Measurements from ENCODE around the gene EHF.

EHF gene

DNA sequence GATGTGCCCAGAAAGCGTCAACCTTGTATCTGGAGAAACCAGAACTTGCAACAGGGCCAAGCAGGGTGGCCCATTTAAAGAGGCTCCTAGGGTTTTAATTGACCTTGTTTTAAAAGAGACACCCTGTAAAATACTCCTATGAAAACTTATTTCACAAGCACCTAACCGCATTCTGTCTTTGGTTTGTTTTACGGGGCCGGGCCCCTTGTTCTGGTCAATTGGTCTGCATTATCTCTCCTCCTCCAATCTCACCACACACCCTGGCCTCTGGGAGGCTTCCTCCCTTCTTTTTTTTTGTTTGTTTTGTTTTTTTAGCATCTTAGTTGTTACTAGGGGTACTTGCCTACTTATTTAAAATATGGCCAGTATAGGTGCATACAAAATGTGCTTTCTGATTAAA, 4.7 kb downstream of the EHF start:
- Histone ChIP-seq H3K36me3 (ENCODE audit: insufficient read depth, low read length) (no peaks in the 10 kb centered on the region), H3K4me3 (no peak overlapping the region), H3K9ac (ENCODE audit: insufficient read length) (no peak overlapping the region), H3K9me3 (ENCODE audit: low read depth, low read length) (no peaks in the 10 kb centered on the region), H3K27ac (no peak overlapping the region)
- no peak for DNase-seq (ENCODE audit: low read depth, low spot score)
- no peak for TF ChIP-seq FOXP2 (optimal IDR thresholded peaks at IDR 0.05; ENCODE audit: control extremely low read depth, extremely low read length, insufficient read depth)
- no peak for TF ChIP-seq EZH2 (IDR thresholded peaks at IDR 0.05)
- TF ChIP-seq POLR2AphosphoS5 (IDR thresholded peaks at IDR 0.05; ENCODE audit: borderline replicate concordance, low read depth, low read length): no peak

- no peak for DNase-seq (ENCODE audit: low read depth, low spot score)
- H3K4me3 ChIP-seq: no peak overlapping the region
- TF ChIP-seq EZH2 (IDR thresholded peaks at IDR 0.05) (no peak), FOXP2 (optimal IDR thresholded peaks at IDR 0.05; ENCODE audit: control extremely low read depth, extremely low read length, insufficient read depth) (no peak), POLR2AphosphoS5 (IDR thresholded peaks at IDR 0.05; ENCODE audit: borderline replicate concordance, low read depth, low read length) (no peak)
- H3K9ac ChIP-seq (ENCODE audit: insufficient read length): no peak overlapping the region
- H3K9me3 ChIP-seq (ENCODE audit: low read depth, low read length): no peaks in the 10 kb centered on the region
- H3K36me3 ChIP-seq (ENCODE audit: insufficient read depth, low read length): no peaks in the 10 kb centered on the region
- no peak overlapping the region for H3K27ac ChIP-seq
Measured at GRCh38 chr11:34626393-34626792, 5.5 kb downstream of the EHF start.

GRCh38 chr11:34627197-34627596, 6.3 kb downstream of the EHF start:
- Histone ChIP-seq H3K9ac (ENCODE audit: insufficient read length) (no peak overlapping the region), H3K4me3 (no peak overlapping the region), H3K27ac (no peak overlapping the region), H3K36me3 (ENCODE audit: insufficient read depth, low read length) (no peaks in the 10 kb centered on the region), H3K9me3 (ENCODE audit: low read depth, low read length) (no peaks in the 10 kb centered on the region)
- DNase-seq (ENCODE audit: low read depth, low spot score): no peak
- TF ChIP-seq EZH2 (IDR thresholded peaks at IDR 0.05): no peak
- TF ChIP-seq POLR2AphosphoS5 (IDR thresholded peaks at IDR 0.05; ENCODE audit: borderline replicate concordance, low read depth, low read length): no peak
- no peak for TF ChIP-seq FOXP2 (optimal IDR thresholded peaks at IDR 0.05; ENCODE audit: control extremely low read depth, extremely low read length, insufficient read depth)

- TF ChIP-seq FOXP2 (optimal IDR thresholded peaks at IDR 0.05; ENCODE audit: control extremely low read depth, extremely low read length, insufficient read depth): no peak
- TF ChIP-seq POLR2AphosphoS5 (IDR thresholded peaks at IDR 0.05; ENCODE audit: borderline replicate concordance, low read depth, low read length): no peak
- TF ChIP-seq EZH2 (IDR thresholded peaks at IDR 0.05): no peak
- Histone ChIP-seq H3K36me3 (ENCODE audit: insufficient read depth, low read length) (no peaks in the 10 kb centered on the region), H3K27ac (no peak overlapping the region), H3K9me3 (ENCODE audit: low read depth, low read length) (no peaks in the 10 kb centered on the region), H3K4me3 (no peak overlapping the region), H3K9ac (ENCODE audit: insufficient read length) (no peak overlapping the region)
- DNase-seq (ENCODE audit: low read depth, low spot score): no peak
Measured at GRCh38 chr11:34629711-34630110, 8.8 kb downstream of the EHF start.

DNA sequence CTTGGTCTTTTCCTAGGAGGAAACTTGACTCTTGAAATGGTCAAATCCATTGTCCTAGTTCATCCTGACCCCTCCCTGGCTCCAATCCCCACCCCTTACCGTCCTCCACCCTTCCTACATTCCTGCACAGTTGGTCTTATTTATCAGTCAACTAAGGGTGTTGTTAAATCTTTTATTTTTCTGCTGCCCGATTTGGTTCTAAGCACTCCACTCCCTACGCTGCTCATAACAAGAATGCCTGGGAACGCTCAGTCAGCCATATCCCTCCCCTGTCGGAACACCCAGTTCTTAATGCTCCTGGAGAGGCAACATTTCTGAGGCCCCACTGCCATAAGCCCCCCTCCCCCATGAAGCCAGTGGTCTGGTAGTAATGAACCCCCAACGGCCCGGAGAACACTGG, 9.7 kb downstream of the EHF start:
- Histone ChIP-seq H3K36me3 (ENCODE audit: insufficient read depth, low read length) (no peaks in the 10 kb centered on the region), H3K9me3 (ENCODE audit: low read depth, low read length) (no peaks in the 10 kb centered on the region), H3K27ac (no peak overlapping the region), H3K9ac (ENCODE audit: insufficient read length) (no peak overlapping the region), H3K4me3 (no peak overlapping the region)
- TF ChIP-seq FOXP2 (optimal IDR thresholded peaks at IDR 0.05; ENCODE audit: control extremely low read depth, extremely low read length, insufficient read depth) (no peak), POLR2AphosphoS5 (IDR thresholded peaks at IDR 0.05; ENCODE audit: borderline replicate concordance, low read depth, low read length) (no peak), EZH2 (IDR thresholded peaks at IDR 0.05) (no peak)
- no peak for DNase-seq (ENCODE audit: low read depth, low spot score)

GRCh38 chr11:34631297-34631696, 10.4 kb downstream of the EHF start:
- H3K36me3 ChIP-seq (ENCODE audit: insufficient read depth, low read length): no peaks in the 10 kb centered on the region
- H3K4me3 ChIP-seq: no peak overlapping the region
- H3K9ac ChIP-seq (ENCODE audit: insufficient read length): no peak overlapping the region
- H3K27ac ChIP-seq: no peak overlapping the region
- TF ChIP-seq EZH2 (IDR thresholded peaks at IDR 0.05) (no peak), FOXP2 (optimal IDR thresholded peaks at IDR 0.05; ENCODE audit: control extremely low read depth, extremely low read length, insufficient read depth) (no peak), POLR2AphosphoS5 (IDR thresholded peaks at IDR 0.05; ENCODE audit: borderline replicate concordance, low read depth, low read length) (no peak)
- no peak for DNase-seq (ENCODE audit: low read depth, low spot score)
- no peaks in the 10 kb centered on the region for H3K9me3 ChIP-seq (ENCODE audit: low read depth, low read length)

DNA sequence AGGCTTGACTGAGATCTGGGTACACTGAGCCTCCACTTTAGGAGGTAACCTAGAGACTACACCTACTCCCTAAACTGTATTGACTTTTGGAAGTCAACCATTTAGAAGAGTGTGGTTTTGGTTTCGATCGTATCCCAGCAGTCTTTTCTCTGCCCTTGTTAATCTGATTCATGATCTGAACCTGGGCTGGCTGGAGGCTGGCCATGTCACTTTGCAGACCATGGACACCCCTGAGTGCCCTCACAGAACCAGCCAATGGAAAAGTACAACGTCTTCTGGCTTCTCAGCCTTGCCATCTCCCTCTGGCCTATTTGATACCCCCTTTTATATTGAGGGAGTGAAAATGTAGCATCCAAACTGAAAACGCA, 10.8 kb downstream of the EHF start:
- DNase-seq (ENCODE audit: low read depth, low spot score): no peak
- H3K9me3 ChIP-seq (ENCODE audit: low read depth, low read length): no peaks in the 10 kb centered on the region
- TF ChIP-seq POLR2AphosphoS5 (IDR thresholded peaks at IDR 0.05; ENCODE audit: borderline replicate concordance, low read depth, low read length) (no peak), FOXP2 (optimal IDR thresholded peaks at IDR 0.05; ENCODE audit: control extremely low read depth, extremely low read length, insufficient read depth) (no peak), EZH2 (IDR thresholded peaks at IDR 0.05) (no peak)
- H3K9ac ChIP-seq (ENCODE audit: insufficient read length): no peak overlapping the region
- no peaks in the 10 kb centered on the region for H3K36me3 ChIP-seq (ENCODE audit: insufficient read depth, low read length)
- H3K27ac ChIP-seq: no peak overlapping the region
- H3K4me3 ChIP-seq: no peak overlapping the region

- H3K9me3 ChIP-seq (ENCODE audit: low read depth, low read length): no peaks in the 10 kb centered on the region
- no peak overlapping the region for H3K9ac ChIP-seq (ENCODE audit: insufficient read length)
- no peaks in the 10 kb centered on the region for H3K36me3 ChIP-seq (ENCODE audit: insufficient read depth, low read length)
- TF ChIP-seq FOXP2 (optimal IDR thresholded peaks at IDR 0.05; ENCODE audit: control extremely low read depth, extremely low read length, insufficient read depth) (no peak), EZH2 (IDR thresholded peaks at IDR 0.05) (no peak)
- no peak overlapping the region for H3K4me3 ChIP-seq
- H3K27ac ChIP-seq: no peak overlapping the region
- no peak for DNase-seq (ENCODE audit: low read depth, low spot score)
Measured at GRCh38 chr11:34632105-34632791, 11.4 kb downstream of the EHF start.

GRCh38 chr11:34633640-34633989, 12.7 kb downstream of the EHF start:
- Histone ChIP-seq H3K4me3 (no peak overlapping the region), H3K9ac (ENCODE audit: insufficient read length) (no peak overlapping the region), H3K36me3 (ENCODE audit: insufficient read depth, low read length) (no peaks in the 10 kb centered on the region), H3K27ac (no peak overlapping the region), H3K9me3 (ENCODE audit: low read depth, low read length) (no peaks in the 10 kb centered on the region)
- DNase-seq (ENCODE audit: low read depth, low spot score): no peak
- TF ChIP-seq POLR2AphosphoS5 (IDR thresholded peaks at IDR 0.05; ENCODE audit: borderline replicate concordance, low read depth, low read length) (no peak), EZH2 (IDR thresholded peaks at IDR 0.05) (no peak), FOXP2 (optimal IDR thresholded peaks at IDR 0.05; ENCODE audit: control extremely low read depth, extremely low read length, insufficient read depth) (no peak)

Data from SK-N-MC (cell line).